HFF-Myc (cell line): Measurements from ENCODE around the gene TBC1D7.

Experiments used
- DNase-seq: peaks from one replicate; pipeline ENCODE4 v3.0.0-alpha.2; 2011; ENCODE audit warnings: low read depth; ENCODE audit errors: extremely low read depth
- H3K4me3 ChIP-seq: replicated peaks from 2 replicates; pipeline ENCODE4 v1.5.1; 2011; ENCODE audit warnings: low read depth, mild to moderate bottlenecking, control low read depth, low read length
- TF ChIP-seq, protein P1 (sequence below): IDR thresholded peaks from 2 replicates; pipeline ENCODE4 v1.5.1; 2012; ENCODE audit warnings: mild to moderate bottlenecking, low read depth, low read length, control low read depth; ENCODE audit errors: missing control alignments

Gene TBC1D7

DNA sequence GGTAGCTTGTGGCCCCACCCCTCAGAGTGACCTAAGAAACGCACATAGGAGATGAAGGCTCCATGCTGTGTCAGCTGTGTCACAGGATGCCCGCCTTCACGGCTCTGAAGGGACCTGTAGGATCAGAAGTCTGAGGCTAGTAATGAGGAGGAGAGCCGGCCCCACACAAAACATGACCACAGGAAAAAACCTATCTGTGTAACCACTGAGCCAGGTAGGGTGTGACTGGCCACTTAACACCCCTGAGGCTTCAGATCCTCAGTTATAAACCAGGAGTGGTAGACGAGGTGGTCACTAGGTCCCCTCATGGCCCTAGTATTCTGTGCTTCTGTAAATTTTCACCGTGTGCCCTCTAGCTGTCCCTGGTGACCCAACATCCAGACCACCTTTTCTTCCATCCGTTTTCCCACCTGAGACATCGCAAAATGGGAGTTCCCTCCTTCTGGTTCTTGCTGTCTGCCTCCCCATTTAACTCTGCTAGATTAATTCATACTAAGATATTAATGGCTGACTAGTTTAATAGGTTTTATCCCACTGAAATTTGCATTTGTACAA lies 52.8 kb downstream of the TBC1D7 start:
- no peak for DNase-seq
- H3K4me3 ChIP-seq: no peak overlapping the region
- TF ChIP-seq, protein P1, sequence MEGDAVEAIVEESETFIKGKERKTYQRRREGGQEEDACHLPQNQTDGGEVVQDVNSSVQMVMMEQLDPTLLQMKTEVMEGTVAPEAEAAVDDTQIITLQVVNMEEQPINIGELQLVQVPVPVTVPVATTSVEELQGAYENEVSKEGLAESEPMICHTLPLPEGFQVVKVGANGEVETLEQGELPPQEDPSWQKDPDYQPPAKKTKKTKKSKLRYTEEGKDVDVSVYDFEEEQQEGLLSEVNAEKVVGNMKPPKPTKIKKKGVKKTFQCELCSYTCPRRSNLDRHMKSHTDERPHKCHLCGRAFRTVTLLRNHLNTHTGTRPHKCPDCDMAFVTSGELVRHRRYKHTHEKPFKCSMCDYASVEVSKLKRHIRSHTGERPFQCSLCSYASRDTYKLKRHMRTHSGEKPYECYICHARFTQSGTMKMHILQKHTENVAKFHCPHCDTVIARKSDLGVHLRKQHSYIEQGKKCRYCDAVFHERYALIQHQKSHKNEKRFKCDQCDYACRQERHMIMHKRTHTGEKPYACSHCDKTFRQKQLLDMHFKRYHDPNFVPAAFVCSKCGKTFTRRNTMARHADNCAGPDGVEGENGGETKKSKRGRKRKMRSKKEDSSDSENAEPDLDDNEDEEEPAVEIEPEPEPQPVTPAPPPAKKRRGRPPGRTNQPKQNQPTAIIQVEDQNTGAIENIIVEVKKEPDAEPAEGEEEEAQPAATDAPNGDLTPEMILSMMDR: no peak

- DNase-seq: no peak
- H3K4me3 ChIP-seq: no peak overlapping the region
- TF ChIP-seq, protein P1: no peak
These were observed 53.5 kb downstream of the TBC1D7 start for GRCh38 chr6:13274707-13275434.

DNA sequence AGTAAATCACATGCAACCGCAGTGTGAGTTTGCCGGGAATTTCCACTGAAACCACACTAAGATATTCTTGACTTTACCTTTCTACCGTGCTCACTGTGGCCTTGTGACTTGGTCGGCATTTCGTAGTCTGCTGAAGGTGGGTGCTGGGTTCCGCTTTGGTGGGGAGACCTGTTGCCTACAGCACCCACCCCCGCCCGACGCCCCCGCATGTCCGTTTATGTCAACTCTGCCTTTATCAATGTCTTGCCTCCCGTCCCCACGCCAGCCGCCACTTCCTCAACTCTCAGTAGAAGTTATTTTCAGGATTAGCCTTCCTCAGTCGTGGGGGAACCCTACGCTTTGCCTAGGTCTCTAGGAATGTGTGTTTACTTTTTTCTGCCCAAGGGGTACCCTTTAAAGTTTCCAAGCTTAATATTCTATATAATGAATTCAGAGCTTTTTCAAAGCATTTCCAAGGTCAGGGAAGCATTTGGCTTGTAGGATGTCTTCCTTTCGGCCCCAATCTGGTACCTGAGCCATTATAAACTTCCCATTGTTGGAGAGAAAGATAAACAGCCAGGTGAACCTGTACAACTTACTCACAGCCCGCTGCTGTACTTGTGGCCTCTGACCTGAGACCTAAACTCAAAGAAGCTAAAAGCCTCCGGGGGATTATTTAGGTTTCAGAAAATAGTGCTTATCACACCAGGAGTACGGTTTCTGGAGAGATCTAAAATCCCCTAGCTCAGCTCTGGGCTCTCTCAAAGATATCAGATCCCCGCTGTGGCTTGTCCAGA lies 54.2 kb downstream of the TBC1D7 start:
- H3K4me3 ChIP-seq: no peak overlapping the region
- TF ChIP-seq, protein P1: no peak
- no peak for DNase-seq

- no peak overlapping the region for H3K4me3 ChIP-seq
- no peak for DNase-seq
- TF ChIP-seq, protein P1: no peak
These were observed 55.0 kb downstream of the TBC1D7 start for GRCh38 chr6:13273202-13273930.

- H3K4me3 ChIP-seq: no peak overlapping the region
- TF ChIP-seq, protein P1: no peak
- no peak for DNase-seq
These were observed 55.9 kb downstream of the TBC1D7 start for GRCh38 chr6:13272131-13273046.
